Epithelial cell of proximal tubule (primary cell): ENCODE measurements around the gene CAPN13. TPM values are rescaled to one million over a fixed set of nuclear protein-coding genes. Genes with fewer than 3 reads are reported as not detected.

Source experiments
- DNase-seq: peaks from one replicate; pipeline ENCODE4 v3.0.0-alpha.2; 2011; ENCODE audit warnings: low read depth
- H3K4me3 ChIP-seq: 2 replicates; pipeline ENCODE4 v1.5.1; 2011; ENCODE audit warnings: low read depth, mild to moderate bottlenecking, low read length
- total RNA-seq: library from RNA; depleted of rRNA; stranded (reverse); fragments of >200 nt; gene quantifications from 2 replicates; pipeline ENCODE4 v1.2.3, GENCODE V29; 2015
- TF ChIP-seq, protein P1 (sequence below): conservative IDR thresholded peaks from 2 replicates; pipeline ENCODE4 v1.5.1; 2012; ENCODE audit warnings: low read depth, mild to moderate bottlenecking, low read length

Gene CAPN13
- total RNA-seq, 1 donor from 2014 or later = 0.63 TPM

DNA sequence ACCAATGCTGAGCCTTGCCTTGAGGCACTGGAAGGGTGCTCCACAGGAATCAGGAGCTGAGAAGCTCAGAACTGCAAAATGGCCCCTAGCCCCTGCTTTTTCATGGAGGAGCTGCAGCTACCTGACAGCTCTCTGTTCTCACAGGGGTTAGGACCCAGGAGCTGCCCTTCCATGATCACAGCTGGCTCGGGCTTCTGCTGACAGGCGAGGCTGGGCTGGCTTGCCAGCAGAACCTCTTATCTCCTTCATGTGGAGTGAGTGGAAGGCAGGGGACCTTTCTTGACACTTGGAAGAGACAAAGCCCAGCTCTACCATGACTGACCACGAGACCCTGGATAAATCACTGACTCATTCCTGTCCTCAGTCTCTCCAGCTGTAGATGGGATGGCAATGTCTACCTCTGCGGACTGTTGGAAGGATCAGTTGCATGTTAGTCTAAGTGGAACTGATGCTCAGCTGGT lies 113.4 kb downstream of the CAPN13 start:
- H3K4me3 ChIP-seq = no peak overlapping the region
- no peak for DNase-seq
- TF ChIP-seq, protein P1, sequence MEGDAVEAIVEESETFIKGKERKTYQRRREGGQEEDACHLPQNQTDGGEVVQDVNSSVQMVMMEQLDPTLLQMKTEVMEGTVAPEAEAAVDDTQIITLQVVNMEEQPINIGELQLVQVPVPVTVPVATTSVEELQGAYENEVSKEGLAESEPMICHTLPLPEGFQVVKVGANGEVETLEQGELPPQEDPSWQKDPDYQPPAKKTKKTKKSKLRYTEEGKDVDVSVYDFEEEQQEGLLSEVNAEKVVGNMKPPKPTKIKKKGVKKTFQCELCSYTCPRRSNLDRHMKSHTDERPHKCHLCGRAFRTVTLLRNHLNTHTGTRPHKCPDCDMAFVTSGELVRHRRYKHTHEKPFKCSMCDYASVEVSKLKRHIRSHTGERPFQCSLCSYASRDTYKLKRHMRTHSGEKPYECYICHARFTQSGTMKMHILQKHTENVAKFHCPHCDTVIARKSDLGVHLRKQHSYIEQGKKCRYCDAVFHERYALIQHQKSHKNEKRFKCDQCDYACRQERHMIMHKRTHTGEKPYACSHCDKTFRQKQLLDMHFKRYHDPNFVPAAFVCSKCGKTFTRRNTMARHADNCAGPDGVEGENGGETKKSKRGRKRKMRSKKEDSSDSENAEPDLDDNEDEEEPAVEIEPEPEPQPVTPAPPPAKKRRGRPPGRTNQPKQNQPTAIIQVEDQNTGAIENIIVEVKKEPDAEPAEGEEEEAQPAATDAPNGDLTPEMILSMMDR = no peak

DNA sequence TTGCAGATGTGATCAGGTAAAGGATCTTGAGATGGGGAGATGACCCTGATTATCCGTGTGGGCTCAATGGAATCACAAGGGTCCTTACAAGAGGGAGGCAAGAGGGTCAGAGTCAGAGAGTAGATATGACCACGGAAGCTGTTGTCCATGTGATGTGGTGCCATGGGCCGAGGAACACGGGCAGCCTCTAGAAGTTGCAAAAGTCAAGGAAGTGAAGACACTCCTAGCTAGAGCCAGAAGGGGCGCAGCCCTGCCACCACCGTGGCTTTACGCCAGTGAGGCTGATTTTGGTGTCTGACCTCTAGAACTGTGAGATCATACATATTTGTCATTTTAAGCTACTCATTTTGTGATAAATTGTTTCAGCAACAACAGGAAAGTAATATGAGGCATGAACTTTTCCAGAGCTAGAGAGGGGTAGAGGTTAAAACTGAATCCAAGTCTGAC lies 114.4 kb downstream of the CAPN13 start:
- no peak overlapping the region for H3K4me3 ChIP-seq
- no peak for DNase-seq
- TF ChIP-seq, protein P1 = no peak

DNA sequence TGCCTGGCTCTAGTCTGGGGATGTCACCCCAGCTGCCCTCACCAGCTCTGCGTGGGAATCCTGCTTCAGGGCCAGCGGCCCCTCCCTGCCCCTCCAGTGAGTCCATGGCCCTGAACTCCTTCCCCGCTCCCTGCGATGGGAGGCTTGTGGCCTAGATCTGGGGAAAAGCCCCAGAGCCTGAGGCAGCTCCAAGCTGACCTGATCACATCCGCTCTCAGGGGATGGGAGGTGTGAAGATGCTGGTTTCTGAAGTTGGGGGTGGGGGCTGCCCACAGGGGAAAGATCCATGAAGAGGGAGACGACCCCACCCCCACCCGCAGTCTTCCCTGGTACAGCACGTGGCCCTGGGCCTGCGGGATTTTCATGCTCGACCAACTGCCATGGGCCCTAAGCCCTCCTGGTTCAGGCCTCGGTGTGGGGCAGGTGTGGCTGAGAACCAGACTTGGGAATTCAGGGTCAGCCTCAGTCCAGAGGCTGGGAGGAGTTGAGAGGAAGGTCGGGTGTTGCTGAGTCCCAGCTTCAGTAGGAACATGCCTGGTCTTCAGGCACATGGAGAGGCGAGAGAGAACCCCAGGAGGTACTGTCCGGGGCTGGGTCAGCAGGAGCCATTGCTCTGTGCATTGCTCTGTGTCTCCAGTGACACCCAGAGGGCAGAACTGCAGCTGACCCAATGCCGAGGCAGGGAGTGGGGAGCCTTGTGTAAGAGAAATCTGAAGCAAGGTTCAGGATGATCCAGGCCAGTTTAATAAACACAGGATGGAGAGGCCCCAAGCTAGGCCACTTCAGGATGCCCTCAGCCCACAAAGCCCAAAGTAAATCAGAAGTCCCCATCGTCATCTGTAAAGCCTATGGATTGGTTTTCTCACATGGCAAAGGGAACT lies 115.1 kb downstream of the CAPN13 start:
- TF ChIP-seq, protein P1 = peak; percentile 56
- no peak for DNase-seq
- no peak overlapping the region for H3K4me3 ChIP-seq

DNA sequence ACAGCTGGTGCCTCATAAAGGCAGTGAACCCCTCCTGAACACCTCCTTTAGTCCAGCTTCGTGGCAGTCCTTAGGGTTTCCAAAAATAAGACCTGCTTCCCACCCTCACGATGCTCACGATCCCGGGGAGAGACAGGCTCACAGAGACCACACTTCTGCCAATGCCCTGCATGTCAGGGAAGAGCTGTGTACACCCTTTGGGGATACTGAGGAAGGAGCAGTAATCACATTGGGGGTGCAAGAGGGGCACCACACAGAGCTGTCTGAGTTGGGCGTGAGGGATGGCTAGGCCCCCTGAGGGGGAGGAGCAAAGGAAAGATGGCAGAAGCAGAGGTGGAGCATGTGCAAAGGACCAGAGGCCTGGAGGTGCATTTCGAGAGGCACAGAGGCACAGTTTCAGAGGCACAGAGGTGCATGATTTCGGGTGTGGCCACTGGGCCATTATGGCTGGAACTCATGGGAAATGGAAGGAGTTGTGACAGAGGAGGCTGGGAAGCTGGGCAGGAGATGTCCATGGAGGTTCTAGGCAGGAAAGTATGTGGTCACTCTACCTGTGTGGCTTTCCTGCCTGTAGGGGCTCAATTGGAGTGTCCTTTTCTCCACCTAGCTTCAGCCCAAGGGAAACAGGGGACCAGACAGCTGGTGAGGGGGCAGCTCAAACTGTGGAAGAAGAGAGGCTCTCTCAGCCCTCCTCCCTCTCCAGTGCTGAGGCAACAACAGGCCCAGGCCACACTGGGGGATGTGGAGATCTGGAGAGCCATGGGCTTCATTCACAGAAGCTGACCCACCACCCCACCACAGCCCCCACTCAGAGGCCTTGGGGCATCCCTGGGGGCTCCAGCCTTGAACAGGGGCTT lies 115.9 kb downstream of the CAPN13 start:
- TF ChIP-seq, protein P1 = no peak
- H3K4me3 ChIP-seq = no peak overlapping the region

DNA sequence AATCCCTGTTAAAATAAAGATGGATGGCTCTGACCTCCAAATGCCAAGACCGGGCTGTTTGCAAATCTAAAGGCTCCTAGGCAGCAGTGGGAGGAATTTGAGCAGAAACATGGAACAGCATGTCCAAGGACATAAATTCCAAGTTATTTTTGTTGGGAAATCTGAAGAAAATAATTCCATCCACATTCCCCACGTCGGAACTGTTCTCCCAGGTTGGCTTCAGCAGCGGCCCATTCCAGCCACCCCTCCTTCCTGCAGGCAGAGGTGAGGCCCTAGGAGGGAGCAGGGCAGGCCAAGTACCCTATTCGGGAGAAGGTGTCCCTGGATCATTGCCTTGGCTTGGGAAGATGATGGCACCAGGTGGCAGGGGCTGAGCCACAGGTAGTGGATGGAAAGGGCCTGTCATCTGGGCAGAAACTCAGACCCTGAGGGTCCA lies 117.1 kb downstream of the CAPN13 start:
- TF ChIP-seq, protein P1 = no peak
- H3K4me3 ChIP-seq = no peak overlapping the region
- DNase-seq = no peak

More for the DNA sequence above, 115.9 kb downstream of the CAPN13 start:
- no peak for DNase-seq

DNA sequence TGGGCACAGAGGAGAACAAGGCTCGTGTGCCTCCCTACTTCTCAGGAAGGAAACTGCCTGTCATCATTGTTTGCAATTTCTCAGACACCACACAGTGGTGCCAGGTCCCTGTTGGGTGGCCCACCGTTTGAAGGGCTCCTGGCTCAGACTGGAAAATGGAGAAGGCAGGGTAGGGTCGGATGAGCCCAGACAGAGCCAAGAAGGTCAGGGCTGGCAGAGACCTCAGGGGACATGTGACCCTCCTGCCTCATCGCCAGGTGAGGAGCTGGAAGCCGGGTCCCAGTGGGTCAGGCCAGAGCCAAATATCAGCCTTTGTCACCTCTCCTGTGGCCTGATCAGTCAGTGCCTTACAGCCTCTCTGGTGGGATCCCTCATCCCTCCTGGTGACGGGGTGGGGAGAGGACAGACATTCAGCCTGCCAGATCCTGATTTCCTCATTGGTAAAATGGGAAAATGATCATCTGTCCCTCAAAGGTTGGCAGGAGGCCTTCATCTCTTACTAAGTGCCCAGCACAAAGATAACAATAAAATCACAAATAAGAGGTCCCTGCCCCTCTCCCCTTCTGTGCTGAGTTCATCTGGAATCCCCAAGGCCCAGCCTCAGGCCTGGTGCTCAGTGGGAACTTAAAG lies 117.6 kb downstream of the CAPN13 start:
- H3K4me3 ChIP-seq = no peak overlapping the region
- TF ChIP-seq, protein P1 = no peak
- DNase-seq = no peak
